ENCODE measurements around the gene WSB2.

DNA sequence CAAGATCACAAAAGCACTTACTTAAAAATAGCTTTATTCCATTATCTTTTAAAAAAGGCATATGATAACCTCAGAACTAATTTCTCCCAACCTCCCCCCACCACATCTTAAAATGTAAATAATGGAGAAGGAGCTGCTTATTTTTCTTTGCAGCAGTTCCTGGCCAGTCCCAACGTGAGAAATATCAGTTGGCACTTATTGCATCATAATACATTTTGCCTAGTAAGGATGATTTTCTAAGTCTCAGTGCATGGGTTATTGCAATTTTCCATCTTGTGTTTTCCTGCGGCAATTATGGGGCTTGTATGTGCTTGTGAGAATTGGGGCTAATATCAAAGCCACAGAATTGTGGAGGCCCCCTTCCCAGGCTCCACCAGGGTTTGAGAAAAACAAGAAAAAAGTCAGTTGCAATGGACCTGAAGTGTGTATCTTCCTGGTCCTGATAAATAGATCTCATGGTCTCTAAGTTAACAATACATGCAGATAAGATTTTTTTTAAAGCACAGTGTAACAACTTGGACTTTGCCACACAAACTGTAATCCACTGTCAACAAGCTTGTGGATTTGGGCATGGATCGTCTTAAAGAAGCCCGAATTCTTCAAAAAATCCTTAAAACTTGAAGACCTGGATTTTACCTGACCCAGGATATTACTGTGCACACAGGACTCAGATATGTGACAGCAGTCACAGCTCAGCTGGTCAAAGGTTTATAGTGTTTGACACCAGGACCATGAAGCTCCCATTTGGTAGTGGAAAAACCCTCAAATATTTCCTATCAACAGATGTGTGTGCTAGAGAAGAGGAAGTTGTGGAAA lies 2.8 kb upstream of the WSB2 start:
- TF ChIP-seq CTCF (IDR thresholded peaks at IDR 0.05), result no peak
- no peak for TF ChIP-seq POLR2A (IDR thresholded peaks at IDR 0.05)
